Smooth muscle cell of the brain vasculature (primary cell): ENCODE measurements around the gene RYR2.

ENCODE experiments used
- DNase-seq: peaks from one replicate; pipeline ENCODE4 v3.0.0-alpha.2; 2012; ENCODE audit warnings: low read depth, low spot score

The RYR2 gene

DNA sequence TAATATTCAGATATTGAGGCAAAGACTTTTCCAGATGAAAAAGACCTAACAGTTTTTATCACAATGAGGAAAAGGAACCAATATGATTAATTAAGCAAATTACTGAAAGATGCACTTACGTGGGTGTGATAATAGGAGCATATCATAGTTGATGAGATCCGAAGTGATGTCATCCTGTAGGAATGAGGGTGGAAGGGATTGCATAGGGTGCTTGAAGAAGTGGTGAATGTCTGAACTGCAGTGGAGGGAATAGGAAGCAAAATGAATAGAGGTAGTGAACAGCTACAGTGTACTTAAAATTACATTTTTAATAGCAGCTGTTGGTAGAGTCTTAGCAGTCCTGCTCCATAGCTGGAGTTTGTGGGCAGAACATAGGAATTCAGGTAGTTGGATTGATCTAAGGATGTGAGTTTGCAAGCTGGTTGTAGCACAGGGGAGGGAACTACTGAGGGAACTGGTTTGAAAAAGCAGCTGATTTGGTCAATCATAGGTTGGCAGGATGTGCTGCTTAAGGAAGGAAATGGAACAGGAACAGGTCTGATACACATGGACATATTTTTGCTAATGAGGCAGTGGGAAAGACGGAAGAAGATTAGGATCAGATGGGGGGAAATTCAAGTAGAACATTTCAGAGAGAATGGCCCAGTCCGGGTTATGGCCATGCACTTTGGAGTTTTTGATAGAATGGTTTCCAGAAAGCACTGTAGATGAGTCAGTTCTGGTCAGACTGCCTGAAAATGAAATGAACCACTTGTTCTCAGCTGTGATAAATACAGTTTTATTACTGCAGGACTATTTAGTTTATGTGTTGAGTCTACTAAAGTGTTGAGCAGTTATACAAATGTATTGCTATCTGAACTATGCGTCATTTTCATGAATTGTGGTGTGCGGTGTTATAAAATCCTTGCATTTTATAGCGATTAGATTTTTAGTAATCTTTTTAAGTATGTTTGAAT, 155.8 kb downstream of the RYR2 start:
- no peak for DNase-seq

DNA sequence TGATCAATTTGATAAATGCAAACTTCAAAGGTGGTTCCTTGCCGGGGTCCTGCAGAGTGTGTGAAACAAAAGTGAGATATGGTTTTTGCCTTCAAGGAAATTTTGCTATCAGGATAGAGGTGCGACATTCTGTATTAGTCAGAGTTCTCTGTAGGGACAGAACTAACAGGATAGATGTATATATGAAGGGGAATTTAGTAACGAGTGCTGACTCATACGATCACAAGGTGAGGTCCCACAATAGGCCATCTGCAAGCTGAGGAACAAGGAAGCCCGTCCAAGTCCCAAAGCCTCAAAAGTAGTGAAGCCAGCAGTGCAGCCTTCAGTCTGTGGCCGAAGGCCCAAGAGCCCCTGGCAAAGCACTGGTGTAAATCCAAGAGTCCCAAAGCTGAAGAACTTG, 157.0 kb downstream of the RYR2 start:
- DNase-seq, result no peak

DNA sequence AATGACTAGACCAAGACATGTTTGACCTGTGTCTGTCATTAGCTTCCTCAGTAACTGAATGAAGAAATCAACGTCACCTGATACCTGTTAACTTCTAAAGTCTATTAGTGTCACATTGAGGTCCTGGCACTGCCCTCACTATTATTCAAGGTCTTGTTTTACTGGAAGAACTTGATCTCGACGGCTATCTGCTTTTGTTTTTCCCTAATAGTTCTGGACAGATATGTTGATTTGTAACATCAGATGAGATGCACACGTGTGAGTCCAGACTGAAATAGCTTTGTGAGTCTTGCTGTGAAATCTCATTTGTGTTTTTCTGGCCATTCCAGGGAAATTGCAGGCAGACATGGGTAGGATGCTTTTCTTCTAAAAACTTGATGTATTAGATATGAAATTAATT, 159.2 kb downstream of the RYR2 start:
- no peak for DNase-seq

DNA sequence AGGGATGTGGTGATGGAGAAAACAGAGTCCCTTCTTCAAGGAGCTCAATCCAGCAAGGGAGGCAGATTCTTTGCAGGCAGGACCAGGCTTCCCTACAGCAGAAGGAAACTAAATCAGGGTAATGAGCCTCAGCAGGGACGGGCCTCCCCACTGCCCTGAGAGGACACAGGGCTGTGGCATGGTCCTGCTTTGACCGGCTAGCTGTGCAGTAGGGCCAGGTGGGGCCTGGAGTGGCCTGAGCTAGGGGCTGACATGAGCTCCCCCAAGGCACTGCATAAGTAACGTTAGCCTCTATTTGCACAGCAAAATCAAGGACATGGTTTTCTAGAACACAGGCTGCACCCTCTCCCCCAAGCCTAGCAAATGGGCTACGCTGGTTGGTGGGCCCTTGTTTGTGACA, 162.9 kb downstream of the RYR2 start:
- no peak for DNase-seq

DNA sequence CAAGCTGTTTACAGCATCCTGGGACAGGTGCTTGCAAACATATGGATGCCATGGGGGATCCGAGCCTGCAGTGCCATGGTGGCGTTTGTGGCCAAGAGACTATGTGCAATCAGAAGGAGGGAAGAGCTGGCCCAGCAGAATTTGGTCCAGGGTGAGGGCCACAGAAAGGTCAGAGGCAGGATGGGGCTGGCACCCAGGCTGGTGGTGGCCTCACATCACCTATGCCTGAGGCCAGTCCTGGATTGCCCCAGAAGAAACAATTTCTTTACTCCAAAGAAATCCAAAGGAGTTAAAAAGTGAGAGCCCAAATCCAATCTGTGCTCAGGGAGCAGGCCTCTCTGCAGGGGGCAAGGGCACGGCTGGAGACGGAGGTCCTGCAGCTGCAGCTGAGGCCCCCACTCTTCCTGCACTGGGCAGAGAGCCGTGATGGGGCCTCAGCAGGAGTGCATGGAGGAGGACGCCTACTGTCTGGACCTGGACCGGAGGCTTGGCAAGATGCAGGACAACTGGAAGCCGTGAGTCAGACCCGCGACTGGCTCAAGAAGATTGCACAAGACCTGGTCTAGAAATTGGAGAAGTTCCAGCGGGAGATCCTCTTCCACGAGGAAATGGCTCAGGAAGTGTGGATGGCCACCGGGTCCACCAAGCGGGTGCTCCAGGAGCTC, 163.5 kb downstream of the RYR2 start:
- DNase-seq, result no peak

DNA sequence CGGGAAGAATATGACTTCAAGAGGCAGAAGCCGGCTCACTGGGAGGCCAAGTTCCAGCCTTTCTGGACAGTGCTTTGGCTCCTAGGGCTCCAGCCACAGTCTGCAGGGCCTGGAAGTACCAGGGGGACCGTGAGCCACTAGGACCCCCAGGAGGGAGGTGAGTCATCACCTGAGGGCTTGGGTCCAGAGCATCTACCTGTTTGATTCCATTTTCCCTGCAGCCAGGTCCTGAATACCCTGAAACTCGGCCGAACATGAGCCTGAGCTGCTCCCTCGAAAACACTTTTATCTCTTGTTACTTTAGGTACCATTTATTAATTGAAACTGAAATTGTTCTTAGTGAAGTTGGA, 164.1 kb downstream of the RYR2 start:
- no peak for DNase-seq

DNA sequence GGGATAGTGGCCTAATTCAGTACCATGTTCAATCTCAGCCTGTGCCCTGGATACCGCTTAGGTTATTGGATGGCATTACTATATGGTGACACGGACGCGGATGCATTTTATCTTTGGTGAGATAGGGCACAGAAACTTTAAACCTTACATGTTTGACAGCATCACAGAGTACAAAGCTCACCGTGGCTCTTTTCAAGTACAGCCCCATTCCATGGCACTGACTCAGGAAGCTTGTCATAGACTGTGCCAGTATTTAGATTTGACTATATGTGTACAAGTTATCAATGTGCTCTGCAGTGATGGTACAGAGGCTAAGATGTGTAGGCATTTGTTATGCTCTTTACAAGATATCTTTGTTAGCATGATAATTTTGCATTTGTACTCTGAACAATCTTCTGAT, 169.0 kb downstream of the RYR2 start:
- DNase-seq, result no peak

DNA sequence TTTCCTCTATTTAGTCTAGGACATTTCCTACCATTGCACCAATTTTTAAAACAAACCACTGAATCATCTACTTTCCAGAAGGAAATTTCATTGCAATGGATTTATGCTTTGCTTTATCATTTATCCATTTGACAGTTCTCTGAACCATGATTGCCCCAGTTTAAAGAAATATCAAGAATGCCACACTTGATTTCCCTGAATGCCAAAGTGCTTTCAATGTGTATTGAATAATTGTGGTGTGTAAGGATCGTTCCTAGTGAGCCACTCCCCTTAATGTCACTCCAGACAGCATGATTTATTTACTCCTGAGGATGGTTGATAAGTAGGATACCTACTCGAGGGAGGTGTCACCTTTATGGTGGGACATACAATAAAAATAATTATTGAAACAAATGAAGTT, 169.6 kb downstream of the RYR2 start:
- no peak for DNase-seq

DNA sequence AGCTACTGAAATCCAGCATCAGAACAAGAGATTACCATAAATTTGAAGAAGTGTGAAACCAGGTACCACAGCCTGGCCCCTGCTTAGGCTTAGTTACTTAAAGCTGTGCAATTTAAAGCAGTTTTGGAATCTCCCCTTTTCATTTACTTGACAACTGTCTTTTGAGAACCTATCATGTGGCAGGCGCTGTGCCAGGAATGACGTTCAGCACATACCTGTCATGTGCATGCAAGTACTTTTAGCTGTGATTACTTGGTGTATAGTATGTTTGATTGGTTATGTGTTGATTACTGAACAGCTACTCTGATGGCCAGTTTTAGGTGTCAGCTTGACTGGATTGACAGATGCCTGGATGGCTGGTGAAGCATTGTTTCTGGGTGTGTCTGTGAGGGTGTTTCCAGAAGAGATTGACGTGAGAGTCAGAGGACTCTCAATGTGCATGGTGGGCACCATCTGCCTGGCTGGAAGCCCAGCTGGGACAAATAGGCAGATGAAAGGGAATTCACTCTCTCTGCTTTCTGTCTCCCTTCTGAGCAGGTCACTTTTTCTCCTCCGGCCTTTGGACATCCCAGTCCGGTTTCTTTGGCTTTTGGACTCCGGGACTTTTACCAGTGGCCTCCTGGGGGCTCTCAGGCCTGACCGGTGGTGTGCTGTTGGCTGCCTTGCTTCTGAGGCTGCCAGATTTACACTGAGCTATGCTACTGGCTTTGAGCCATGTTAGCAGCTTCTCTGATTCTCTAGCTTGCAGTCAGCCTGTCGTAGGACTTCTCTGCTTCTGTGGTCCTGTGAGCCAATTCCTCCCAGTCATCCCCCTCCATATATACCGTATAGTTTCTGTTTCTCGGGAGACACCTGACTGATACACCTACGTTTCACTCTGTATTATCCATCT, 178.0 kb downstream of the RYR2 start:
- no peak for DNase-seq

DNA sequence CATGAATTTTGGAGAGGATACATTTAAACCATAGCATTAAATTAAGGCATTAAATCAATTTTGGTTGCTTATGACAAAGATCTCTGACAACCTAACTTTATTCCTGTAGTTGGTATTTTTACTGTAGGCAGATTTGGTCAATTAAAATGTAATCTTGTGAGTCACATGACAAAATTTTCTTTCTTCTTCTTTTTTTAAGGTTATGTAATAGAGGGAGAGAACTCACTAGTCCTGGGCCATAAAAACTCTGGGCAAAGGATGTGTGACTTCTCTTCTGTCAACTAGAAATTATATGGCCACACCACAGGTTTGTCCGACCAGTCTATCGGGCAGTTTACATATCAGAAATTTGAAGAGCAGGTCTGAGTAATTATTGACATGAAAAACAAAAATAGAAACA, 181.4 kb downstream of the RYR2 start:
- no peak for DNase-seq

DNA sequence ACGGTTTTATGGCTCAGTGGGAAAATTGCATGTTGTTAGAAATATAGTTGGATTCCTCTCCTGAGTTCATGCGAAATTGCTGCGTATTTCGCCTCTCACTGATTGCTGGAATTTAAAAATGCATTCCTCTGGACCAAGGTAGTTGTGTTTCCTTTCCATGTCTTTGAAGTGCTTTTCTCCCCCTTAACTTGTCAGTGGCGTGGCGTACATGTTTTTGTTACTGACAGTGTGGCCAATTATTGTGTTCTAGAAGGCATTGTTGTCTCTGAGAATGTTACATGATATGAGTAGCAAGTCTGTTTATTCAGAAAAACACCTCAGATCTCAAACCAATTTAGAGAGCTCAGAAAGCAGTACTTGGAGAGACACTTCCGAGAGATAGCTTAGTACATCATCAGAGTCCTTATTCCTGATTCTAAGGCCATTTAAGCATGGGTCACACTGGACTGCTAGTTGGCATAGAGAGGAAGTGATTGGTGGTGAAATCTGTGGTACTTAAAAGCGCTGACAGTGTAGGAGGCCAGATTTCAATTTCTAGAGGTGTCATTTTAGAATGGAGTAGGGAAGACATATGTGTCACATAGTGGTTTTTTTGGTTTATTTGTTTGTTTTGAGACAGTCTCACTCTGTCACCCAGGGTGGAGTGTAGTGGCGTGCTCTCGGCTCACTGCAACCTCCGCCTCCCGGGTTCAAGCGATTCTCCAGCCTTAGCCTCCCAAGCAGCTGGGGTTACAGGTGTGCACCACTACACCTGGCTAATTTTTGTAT, 184.4 kb downstream of the RYR2 start:
- no peak for DNase-seq

DNA sequence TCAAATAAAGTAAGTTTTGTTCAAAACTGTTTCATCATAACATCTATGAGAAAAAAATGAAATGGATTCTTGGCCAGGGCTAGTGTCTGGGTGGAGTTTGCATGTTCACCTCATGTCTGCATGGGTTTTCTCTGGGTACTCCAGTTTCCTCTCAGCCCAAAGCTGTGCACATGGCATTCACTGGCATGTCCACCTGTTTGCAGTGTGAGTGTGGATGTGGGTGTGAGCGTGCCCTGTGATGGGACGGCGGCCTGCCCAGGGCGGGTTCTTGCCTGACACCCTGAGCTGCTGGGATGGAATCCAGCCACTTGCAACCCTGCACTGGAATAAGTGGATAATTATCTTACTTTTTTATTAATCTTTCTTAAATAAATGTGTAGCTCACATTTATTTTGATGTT, 185.5 kb downstream of the RYR2 start:
- no peak for DNase-seq

DNA sequence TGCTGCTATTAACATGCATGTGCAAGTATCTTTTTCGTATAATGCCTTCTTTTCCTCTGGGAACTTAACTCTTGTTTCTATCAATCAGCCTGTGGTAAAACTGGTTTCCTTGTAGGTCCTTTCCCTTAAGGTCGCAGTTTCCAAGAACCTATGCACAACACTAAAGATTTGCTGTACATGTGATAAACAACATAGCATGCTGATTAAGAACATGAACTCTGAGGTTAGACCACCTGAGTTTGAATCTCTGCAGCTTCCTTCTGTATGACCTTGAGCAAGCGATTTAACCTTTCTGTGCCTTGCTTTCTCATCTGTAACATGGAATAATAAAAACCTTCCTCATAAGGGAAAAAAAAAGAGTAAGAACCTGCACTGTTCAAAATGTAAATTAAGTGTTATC, 186.4 kb downstream of the RYR2 start:
- no peak for DNase-seq

DNA sequence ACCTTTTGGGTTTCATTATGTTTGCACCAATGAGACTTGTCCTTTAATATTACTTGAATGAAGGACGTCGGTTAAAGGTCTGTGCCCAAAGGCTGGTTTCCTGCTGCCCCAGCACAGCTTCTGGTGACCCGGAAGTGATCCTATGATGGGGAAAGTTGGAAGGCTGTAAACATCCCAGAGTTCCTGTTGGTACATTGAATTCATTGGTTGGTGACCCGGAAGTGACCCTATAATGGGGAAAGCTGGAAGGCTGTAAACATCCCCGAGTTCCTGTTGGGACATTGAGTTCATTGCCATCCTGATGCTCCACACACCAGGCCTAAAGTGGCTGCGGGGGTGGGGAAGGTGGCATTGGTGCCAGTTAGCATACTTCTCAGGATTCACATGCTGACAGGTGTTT, 187.3 kb downstream of the RYR2 start:
- no peak for DNase-seq

DNA sequence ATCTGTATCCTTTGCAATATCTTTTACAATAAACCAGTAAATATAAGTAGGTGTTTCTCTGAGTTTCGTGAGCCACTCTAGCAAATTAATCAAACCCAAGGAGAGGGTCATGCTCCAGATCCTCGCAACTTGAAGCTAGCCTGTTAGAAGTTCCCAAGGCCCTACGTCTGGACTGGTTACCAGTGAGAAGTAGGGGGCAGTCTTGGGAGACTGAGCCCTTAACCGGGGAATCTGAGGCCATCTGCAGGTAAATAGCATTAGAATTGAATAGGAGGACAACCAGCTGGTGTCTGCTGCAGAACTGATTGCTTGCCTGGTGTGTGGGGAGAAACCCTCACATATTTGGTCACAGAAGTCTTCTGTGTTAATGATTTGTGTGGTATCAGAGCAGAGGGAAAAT, 190.5 kb downstream of the RYR2 start:
- DNase-seq, result no peak

DNA sequence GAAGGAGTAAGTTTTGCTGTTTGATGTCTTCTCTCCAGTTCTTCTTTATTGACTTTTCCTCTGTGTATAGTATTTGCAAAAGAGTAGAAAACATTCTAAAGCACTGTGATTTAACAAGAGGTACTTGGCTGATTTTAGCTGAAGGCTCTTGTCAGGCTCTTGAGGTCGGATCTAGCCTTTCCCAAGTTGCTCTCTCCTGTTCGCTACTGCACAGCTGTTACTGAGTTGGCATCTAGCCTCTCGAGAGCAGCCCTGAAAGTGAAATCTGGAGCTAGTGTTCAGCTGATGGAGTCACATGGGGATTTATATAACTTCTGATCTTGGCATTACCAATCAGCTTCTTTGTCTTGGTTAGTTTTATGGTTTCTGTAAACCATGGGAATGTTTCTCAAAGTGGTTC, 193.1 kb downstream of the RYR2 start:
- DNase-seq, result no peak

DNA sequence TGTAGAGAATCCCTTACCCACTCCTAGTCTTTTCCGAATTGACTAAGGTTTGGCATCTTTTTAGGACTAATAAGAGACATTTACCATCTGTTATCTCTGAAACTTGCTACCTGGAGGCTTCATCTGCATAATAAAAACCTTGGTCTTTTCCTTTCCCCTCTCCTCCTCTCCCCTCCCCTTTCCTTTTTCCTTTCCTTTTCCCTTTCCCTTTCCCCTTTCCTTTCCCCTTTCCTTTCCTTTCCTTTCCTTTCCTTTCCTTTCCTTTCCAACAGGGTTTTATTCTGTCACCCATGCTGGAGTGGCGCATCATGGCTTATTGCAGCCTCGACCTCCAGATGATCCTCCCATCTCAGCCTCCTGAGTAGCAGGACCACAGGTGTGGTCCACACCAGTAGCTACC, 195.7 kb downstream of the RYR2 start:
- no peak for DNase-seq

DNA sequence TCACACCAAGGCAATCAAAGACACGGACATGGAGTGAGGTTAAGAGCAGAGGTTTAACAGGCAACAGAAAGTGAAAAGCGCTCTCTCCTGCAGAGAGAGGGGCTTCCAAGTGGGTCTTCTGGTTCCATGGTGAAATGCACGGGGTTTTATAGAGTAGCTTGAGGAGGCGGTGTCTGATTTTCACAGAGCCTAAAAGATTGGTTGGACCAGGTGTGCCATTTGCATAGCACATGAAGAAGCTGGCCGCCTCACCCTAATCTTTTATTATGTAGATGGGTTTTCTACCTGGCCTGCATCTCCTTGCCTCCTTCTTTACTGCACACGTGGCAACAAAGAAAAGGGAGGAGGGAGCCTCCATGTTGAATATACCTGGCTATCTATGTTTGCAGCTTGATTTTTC, 197.3 kb downstream of the RYR2 start:
- DNase-seq, result no peak

DNA sequence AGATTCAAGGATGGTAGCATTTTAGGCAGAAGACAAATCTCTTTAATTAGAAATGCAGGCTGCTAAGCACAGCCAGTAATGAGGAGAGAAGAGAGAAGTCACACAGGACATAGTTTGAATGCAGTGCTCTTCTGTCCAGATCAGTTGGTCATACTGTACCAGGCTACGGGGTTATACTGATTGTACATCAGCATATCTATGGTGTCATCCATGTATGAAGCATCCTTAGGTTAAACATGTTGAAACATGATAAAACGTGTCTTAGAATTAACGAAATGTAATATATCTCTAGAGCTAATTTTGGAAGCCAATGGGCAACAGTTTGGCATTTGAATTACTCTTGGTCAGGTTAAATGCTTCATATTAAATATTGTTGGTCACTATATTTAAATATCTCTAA, 199.1 kb downstream of the RYR2 start:
- no peak for DNase-seq

DNA sequence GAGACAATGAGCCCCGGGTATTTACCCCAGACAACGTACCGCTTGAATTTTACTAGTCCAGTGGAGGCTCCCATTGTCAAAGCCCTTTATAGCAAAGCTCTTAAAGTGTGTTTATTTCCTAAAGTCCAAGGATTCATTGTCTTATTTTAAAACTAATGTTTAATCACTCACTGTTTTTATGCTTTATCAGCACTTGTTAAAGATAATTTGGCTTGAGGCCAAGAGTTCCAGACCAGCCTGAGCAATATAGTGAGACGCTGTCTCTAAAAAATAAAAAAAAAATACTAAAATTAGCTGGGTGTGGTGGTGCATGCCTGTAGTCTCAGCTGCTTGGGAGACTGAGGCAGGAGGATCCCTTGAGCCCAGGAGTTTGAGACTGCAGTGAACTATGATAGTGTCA, 202.8 kb downstream of the RYR2 start:
- DNase-seq, result no peak

DNA sequence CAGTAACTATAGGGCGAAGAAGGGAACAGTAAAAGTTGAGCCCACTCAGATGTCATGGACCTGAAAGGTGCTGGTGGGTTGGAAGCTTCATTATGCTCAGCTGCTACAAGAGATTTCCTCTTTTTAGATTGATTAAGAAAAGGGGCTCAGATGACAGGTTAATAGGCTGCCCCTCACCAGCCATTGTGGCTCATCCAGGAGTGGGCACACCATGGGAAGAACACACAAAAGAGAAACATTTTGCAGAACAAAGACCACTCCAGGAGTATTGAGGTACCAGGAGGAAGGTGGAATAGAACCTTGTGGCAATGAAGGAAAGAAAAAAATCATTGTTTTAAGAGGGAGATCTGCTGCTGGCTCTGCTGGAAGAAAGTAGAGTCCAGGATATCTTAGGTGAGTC, 205.5 kb downstream of the RYR2 start:
- DNase-seq, result no peak

DNA sequence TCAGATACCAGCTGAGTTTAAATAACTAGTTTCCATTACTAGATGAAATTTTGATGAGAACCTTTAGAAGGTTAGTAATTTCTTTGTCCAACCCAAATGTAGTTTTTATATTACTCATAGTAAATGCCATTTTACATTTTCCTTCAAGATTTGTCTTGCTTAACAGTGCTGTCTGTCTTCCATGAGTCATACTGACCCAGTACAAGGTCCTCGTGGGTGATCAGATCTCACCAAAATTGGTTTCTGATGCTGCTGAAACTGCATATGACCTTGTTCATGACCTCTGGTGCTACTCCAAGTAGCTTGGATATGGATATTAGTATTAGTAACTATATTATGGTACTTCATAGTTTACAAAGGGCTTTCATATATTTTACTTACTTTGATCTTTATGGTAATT, 207.1 kb downstream of the RYR2 start:
- no peak for DNase-seq
